ENCODE data around the gene MAPKAP1.

MAPKAP1 gene

DNA sequence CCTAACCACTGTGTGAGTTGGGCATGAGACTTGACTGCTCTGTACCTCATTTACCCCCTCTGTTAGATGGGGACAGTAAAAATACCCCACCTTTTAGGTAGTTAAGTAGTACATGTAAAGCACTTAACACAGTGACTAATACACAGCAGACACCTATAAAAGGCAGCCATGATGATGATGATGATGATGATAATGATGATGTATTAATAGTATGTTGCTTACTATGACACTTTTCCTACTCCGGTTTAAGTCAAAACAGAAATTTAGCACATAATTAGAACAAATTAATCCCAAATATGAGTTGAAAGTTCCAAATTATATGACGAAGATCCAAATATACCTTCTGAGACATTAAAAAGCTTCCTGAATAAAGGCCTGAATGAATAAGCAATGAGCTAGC lies 223.3 kb downstream of the MAPKAP1 start:
- CTCF ChIA-PET: no interaction called here
- POLR2A ChIA-PET: no interaction called here
- DNase-seq (ENCODE audit: low read depth, low spot score): no peak

GRCh38 chr9:125479846-125480615 lies 227.0 kb downstream of the MAPKAP1 start:
- no peak for DNase-seq (ENCODE audit: low read depth, low spot score)
- POLR2A ChIA-PET: no interaction called here
- TF ChIP-seq CTCF (IDR thresholded peaks at IDR 0.05; ENCODE audit: insufficient read depth, low read length, missing control alignments): no peak
- CTCF ChIA-PET: no interaction called here
- no peak overlapping the region for H3K4me3 ChIP-seq (ENCODE audit: low read depth, low read length)

More for the DNA sequence above, 223.3 kb downstream of the MAPKAP1 start:
- H3K4me3 ChIP-seq (ENCODE audit: low read depth, low read length): no peak overlapping the region
- TF ChIP-seq CTCF (IDR thresholded peaks at IDR 0.05; ENCODE audit: insufficient read depth, low read length, missing control alignments): no peak

DNA sequence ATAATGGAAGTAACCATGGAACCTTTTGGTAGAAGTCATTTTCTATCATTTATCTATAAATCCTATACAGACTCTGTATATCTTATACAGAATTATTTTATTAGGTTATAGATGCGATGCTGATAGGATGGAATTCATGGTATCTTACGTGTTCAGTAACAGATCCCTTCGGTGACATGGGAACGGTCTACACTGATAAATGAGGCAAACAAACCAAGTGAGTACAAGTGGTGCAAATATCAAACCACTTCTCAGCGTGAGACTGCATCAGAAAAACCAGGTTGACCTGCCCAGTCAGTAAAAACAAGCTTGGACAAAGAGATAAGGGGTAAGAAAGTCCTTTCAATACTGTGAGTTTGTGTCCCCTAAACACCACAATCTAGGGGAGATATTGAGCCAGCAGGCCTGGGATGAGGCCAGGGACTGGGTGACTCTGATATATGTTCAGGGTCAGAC lies 229.9 kb downstream of the MAPKAP1 start:
- no peak for DNase-seq (ENCODE audit: low read depth, low spot score)
- ChIA-PET POLR2A (no interaction called here), CTCF (no interaction called here)
- no peak for TF ChIP-seq CTCF (IDR thresholded peaks at IDR 0.05; ENCODE audit: insufficient read depth, low read length, missing control alignments)
- no peak overlapping the region for H3K4me3 ChIP-seq (ENCODE audit: low read depth, low read length)

GRCh38 chr9:125476645-125477044 lies 230.4 kb downstream of the MAPKAP1 start:
- ChIA-PET CTCF (no interaction called here), POLR2A (no interaction called here)
- no peak for TF ChIP-seq CTCF (IDR thresholded peaks at IDR 0.05; ENCODE audit: insufficient read depth, low read length, missing control alignments)
- no peak for DNase-seq (ENCODE audit: low read depth, low spot score)
- H3K4me3 ChIP-seq (ENCODE audit: low read depth, low read length): no peak overlapping the region

DNA sequence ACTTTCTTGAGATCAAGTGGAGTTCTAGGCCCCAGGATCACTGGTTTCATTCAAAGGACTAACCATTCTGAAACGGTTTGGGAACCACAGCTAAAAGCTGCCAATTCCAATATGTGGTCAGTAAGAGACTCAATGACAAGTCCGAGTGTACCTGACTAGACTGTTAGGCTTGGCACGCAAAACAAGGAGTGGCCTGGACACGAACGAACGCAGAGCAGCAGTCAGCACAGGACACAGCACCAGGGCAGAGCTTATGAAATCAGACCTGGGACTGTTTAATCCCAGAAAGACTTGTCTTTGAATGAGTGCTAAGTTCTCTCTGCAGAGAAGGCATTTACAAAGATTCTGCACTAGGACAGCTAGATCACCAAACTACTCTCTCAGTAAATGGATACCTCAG lies 231.6 kb downstream of the MAPKAP1 start:
- no peak for TF ChIP-seq CTCF (IDR thresholded peaks at IDR 0.05; ENCODE audit: insufficient read depth, low read length, missing control alignments)
- ChIA-PET POLR2A (no interaction called here), CTCF (no interaction called here)
- DNase-seq (ENCODE audit: low read depth, low spot score): no peak
- H3K4me3 ChIP-seq (ENCODE audit: low read depth, low read length): no peak overlapping the region

DNA sequence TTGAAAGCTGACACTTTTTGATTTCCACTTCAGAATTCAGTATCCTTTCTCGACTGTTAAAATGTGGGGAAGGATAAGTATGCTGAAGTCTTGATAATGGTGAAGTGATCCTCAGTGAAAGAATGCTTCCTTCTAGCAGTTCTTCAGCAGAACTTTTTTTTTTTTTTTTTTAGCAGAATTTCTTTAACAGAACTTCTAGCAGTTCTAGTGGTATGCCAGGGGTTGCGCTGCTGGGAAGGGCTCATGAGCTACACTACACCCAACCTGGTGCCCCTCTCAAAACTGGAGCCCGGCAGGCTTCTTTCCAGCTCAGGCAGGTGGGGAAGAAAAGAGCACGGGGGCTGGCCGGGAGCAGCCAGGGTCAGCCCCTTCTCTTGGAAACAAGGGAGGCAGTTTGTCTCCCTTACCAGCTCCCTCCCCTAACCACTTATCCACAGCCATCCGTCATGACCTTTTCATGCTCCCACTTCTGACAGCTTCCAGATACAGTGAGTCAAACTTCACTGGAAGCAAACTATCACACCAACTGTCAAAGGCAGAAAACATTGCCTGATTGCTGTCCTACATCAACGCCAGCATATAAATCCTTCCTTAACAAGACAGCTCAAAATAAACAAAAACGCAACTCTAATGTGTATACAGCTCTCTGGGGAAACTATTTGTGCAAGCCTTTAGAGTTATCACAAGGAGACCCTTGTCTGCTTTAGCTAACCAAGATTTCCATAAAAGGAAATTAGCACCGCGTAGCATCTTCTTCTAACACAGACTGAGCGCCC lies 233.9 kb downstream of the MAPKAP1 start:
- ChIA-PET CTCF (interaction anchor here (0.6 to 3.5 kb wide), 5 partner anchors 9 to 1232 kb away, joined by 3 to 15 read pairs (median 4); no protein-coding TSS in a partner anchor), POLR2A (no interaction called here)
- H3K4me3 ChIP-seq (ENCODE audit: low read depth, low read length): no peak overlapping the region
- TF ChIP-seq CTCF (IDR thresholded peaks at IDR 0.05; ENCODE audit: insufficient read depth, low read length, missing control alignments): no peak
- peak; percentile 9 for DNase-seq (ENCODE audit: low read depth, low spot score)

Measured in AG04449 (cell line).